H9 (cell line): ENCODE data around the gene GID8. TPM values are rescaled to one million over a fixed set of nuclear protein-coding genes. Genes with fewer than 3 reads are reported as not detected.

ENCODE experiments used
- DNase-seq: peaks from one replicate; pipeline ENCODE4 v3.0.0-alpha.2; 2017
- H2AFZ ChIP-seq: one replicate; pipeline ENCODE4 v1.6.1; 2013; ENCODE audit warnings: mild to moderate bottlenecking, low read length, control low read depth, moderate library complexity
- H2AK5ac ChIP-seq: 2 replicates; pipeline ENCODE4 v1.6.1; 2013; ENCODE audit warnings: low read length, control low read depth, mixed read lengths; ENCODE audit not compliant: insufficient read length
- H2BK120ac ChIP-seq: one replicate; pipeline ENCODE4 v1.6.1; 2013; ENCODE audit warnings: low read depth, mild to moderate bottlenecking, low read length, control low read depth, inconsistent platforms; ENCODE audit not compliant: poor library complexity, severe bottlenecking
- H2BK12ac ChIP-seq: 2 replicates; pipeline ENCODE4 v1.6.1; 2013; ENCODE audit warnings: low read length, control low read depth, mixed read lengths, low read depth; ENCODE audit not compliant: insufficient read length
- H2BK15ac ChIP-seq: 2 replicates; pipeline ENCODE4 v1.6.1; 2013; ENCODE audit warnings: low read depth, low read length, control low read depth
- H2BK20ac ChIP-seq: one replicate; pipeline ENCODE4 v1.6.1; 2013; ENCODE audit warnings: low read depth, mild to moderate bottlenecking, low read length, control low read depth, inconsistent platforms; ENCODE audit not compliant: poor library complexity, severe bottlenecking
- H2BK5ac ChIP-seq: 2 replicates; pipeline ENCODE4 v1.6.1; 2013; ENCODE audit warnings: low read length, control low read depth, mixed read lengths; ENCODE audit not compliant: insufficient read length
- H3K14ac ChIP-seq: 2 replicates; pipeline ENCODE4 v1.6.1; 2013; ENCODE audit warnings: low read length, control low read depth; ENCODE audit not compliant: insufficient read depth
- H3K18ac ChIP-seq: 2 replicates; pipeline ENCODE4 v1.6.1; 2013; ENCODE audit warnings: low read depth, mild to moderate bottlenecking, mixed read lengths, low read length, control low read depth; ENCODE audit not compliant: insufficient read length
- H3K23ac ChIP-seq: 2 replicates; pipeline ENCODE4 v1.6.1; 2013; ENCODE audit warnings: low read length, control low read depth, mixed read lengths, low read depth; ENCODE audit not compliant: insufficient read length
- H3K23me2 ChIP-seq: 2 replicates; pipeline ENCODE4 v1.6.1; 2013; ENCODE audit warnings: low read depth, mild to moderate bottlenecking, mixed read lengths, low read length, control low read depth; ENCODE audit not compliant: insufficient read length, poor library complexity, severe bottlenecking
- H3K27ac ChIP-seq: 2 replicates; pipeline ENCODE4 v1.5.1; 2013; ENCODE audit warnings: low read length, control low read depth, mixed read lengths, low read depth; ENCODE audit not compliant: insufficient read length
- H3K27me3 ChIP-seq: 2 replicates; pipeline ENCODE4 v1.6.1; 2013; ENCODE audit warnings: low read length, control low read depth, inconsistent platforms; ENCODE audit not compliant: insufficient read depth
- H3K4ac ChIP-seq: 2 replicates; pipeline ENCODE4 v1.6.1; 2013; ENCODE audit warnings: low read depth, mild to moderate bottlenecking, control low read depth, inconsistent platforms, low read length, moderate library complexity
- H3K4me1 ChIP-seq: 2 replicates; pipeline ENCODE4 v1.6.1; 2013; ENCODE audit warnings: low read length, control low read depth, inconsistent platforms; ENCODE audit not compliant: insufficient read depth
- H3K4me2 ChIP-seq: 2 replicates; pipeline ENCODE4 v1.6.1; 2013; ENCODE audit warnings: low read length, control low read depth, mixed read lengths; ENCODE audit not compliant: insufficient read length, insufficient read depth
- H3K56ac ChIP-seq: 2 replicates; pipeline ENCODE4 v1.6.1; 2013; ENCODE audit warnings: low read depth, mild to moderate bottlenecking, mixed read lengths, low read length, control low read depth; ENCODE audit not compliant: insufficient read length
- H3K79me1 ChIP-seq: 2 replicates; pipeline ENCODE4 v1.6.1; 2013; ENCODE audit warnings: low read depth, mild to moderate bottlenecking, moderate library complexity, low read length, control low read depth, inconsistent platforms; ENCODE audit not compliant: insufficient read depth, poor library complexity, severe bottlenecking
- H3K79me2 ChIP-seq: 2 replicates; pipeline ENCODE4 v1.6.1; 2013; ENCODE audit warnings: low read length, control low read depth, inconsistent platforms; ENCODE audit not compliant: insufficient read depth
- H3K9ac ChIP-seq: 2 replicates; pipeline ENCODE4 v1.6.1; 2013; ENCODE audit warnings: low read length, control low read depth, mixed read lengths; ENCODE audit not compliant: insufficient read length; ENCODE audit errors: extremely low read depth
- H3K9me3 ChIP-seq: one replicate; pipeline ENCODE4 v1.6.1; 2013; ENCODE audit warnings: low read depth, low read length, inconsistent platforms; ENCODE audit not compliant: control insufficient read depth
- H3T11ph ChIP-seq: one replicate; pipeline ENCODE4 v1.6.1; 2013; ENCODE audit warnings: mild to moderate bottlenecking, low read length, control low read depth, inconsistent platforms
- H4K20me1 ChIP-seq: one replicate; pipeline ENCODE4 v1.6.1; 2013; ENCODE audit not compliant: control insufficient read depth, insufficient read length, insufficient read depth
- H4K5ac ChIP-seq: 2 replicates; pipeline ENCODE4 v1.6.1; 2013; ENCODE audit warnings: low read depth, mild to moderate bottlenecking, mixed read lengths, low read length, control low read depth; ENCODE audit not compliant: insufficient read length
- H4K8ac ChIP-seq: replicated peaks from 2 replicates; pipeline ENCODE4 v1.6.1; 2013; ENCODE audit warnings: low read length, control low read depth, mixed read lengths, low read depth; ENCODE audit not compliant: insufficient read length
- H4K91ac ChIP-seq: 2 replicates; pipeline ENCODE4 v1.6.1; 2013; ENCODE audit warnings: low read depth, mild to moderate bottlenecking, moderate library complexity, mixed read lengths, low read length, control low read depth; ENCODE audit not compliant: insufficient read length
- H3K27ac Mint-ChIP-seq, 3 experiments: 2 replicates in 2 of 3; 3 replicates in 1 of 3; pipeline ENCODE4 v1.8.0; 2020 to 2021; ENCODE audit warnings: mixed read lengths in 3 of 3, mild to moderate bottlenecking in 1 of 3, moderate library complexity in 1 of 3
- H3K27me3 Mint-ChIP-seq: 2 replicates; pipeline ENCODE4 v1.8.0; 2021; ENCODE audit warnings: low read depth, mild to moderate bottlenecking, moderate library complexity, mixed read lengths
- H3K36me3 Mint-ChIP-seq, 3 experiments: 2 replicates in 2 of 3; 3 replicates in 1 of 3; pipeline ENCODE4 v1.8.0; 2020 to 2021; ENCODE audit warnings: low read depth in 3 of 3, mixed read lengths in 3 of 3; ENCODE audit not compliant: insufficient read depth in 1 of 3
- H3K4me1 Mint-ChIP-seq, 2 experiments: 2 replicates each; pipeline ENCODE4 v1.8.0; 2020; ENCODE audit warnings: mixed read lengths in 2 of 2
- H3K4me3 Mint-ChIP-seq, 2 experiments: 2 replicates in 1 of 2; 3 replicates in 1 of 2; pipeline ENCODE4 v1.8.0; 2020 to 2021; ENCODE audit warnings: mild to moderate bottlenecking in 2 of 2, mixed read lengths in 2 of 2, moderate library complexity in 1 of 2
- H3K9me3 Mint-ChIP-seq, 2 experiments: 2 replicates in 1 of 2; 3 replicates in 1 of 2; pipeline ENCODE4 v1.8.0; 2020; ENCODE audit warnings: mild to moderate bottlenecking in 2 of 2, mixed read lengths in 2 of 2, moderate library complexity in 1 of 2
- WGBS: extraction: QIAGEN DNeasy Blood & Tissue Kit; methylation state at CpG from one replicate; pipeline ENCODE4 v1.1.7; 2013; ENCODE audit warnings: missing lambda C conversion rate, low lambda C conversion rate, mixed read lengths; ENCODE audit not compliant: insufficient read length; ENCODE audit errors: extremely low coverage; 5-methylcytosine and 5-hydroxymethylcytosine counted together
- total RNA-seq: library from RNA; stranded (reverse); gene quantifications from 2 replicates; pipeline ENCODE4 v1.2.1, GENCODE V29; 2021
- TF ChIP-seq, protein P1 (sequence below): fragments of 200-600 bp; sonication (generic); conservative IDR thresholded peaks from 3 replicates; pipeline ENCODE4 v1.8.0; 2021; ENCODE audit warnings: antibody characterized with exemption, mild to moderate bottlenecking

Gene GID8
- total RNA-seq, 1 experiment from 2014 or later = 60.9 TPM

DNA sequence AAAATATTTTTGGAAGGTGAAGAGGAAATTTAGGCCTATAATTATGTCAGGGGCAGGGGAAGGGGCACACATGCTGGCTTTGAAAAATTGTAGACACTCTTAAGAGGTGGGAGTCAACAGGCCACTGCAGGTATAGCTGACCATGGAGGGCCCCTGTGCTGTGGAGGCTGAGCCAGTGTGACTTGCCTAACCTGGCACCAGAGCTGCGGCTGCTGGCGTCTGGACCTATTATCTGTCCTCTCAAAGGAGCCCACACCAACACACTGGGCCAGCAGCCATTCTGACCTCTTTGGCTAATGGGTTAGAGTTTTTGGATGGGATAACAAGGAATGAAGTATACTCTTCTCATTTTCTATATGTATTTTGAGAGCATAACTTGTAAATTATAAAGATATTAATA lies 4.5 kb downstream of the GID8 start:
- H3K9ac ChIP-seq = no peak overlapping the region
- H4K20me1 ChIP-seq = no peaks in the 10 kb centered on the region
- Mint-ChIP-seq H3K36me3 (peaks cover 45 to 76% (median 64%) of the 10 kb centered on the region in 3 experiments), H3K4me1 (peaks cover 10 to 16% of the 10 kb centered on the region in 2 experiments), H3K4me3 (no peak overlapping the region), H3K27ac (peak overlapping the region in 1 of 3 experiments; percentile 36; a peak in 1 of 7 replicates), H3K9me3 (no peaks in the 10 kb centered on the region), H3K27me3 (peaks cover 2% of the 10 kb centered on the region; the same call in 1 of the 2 replicates)
- H3K4ac ChIP-seq = no peak overlapping the region
- no peaks in the 10 kb centered on the region for H3K9me3 ChIP-seq
- H3T11ph ChIP-seq = no peak overlapping the region
- H4K91ac ChIP-seq = no peak overlapping the region
- no CpG with 5 or more reads among the region's 2 CpGs for WGBS
- TF ChIP-seq, protein P1, sequence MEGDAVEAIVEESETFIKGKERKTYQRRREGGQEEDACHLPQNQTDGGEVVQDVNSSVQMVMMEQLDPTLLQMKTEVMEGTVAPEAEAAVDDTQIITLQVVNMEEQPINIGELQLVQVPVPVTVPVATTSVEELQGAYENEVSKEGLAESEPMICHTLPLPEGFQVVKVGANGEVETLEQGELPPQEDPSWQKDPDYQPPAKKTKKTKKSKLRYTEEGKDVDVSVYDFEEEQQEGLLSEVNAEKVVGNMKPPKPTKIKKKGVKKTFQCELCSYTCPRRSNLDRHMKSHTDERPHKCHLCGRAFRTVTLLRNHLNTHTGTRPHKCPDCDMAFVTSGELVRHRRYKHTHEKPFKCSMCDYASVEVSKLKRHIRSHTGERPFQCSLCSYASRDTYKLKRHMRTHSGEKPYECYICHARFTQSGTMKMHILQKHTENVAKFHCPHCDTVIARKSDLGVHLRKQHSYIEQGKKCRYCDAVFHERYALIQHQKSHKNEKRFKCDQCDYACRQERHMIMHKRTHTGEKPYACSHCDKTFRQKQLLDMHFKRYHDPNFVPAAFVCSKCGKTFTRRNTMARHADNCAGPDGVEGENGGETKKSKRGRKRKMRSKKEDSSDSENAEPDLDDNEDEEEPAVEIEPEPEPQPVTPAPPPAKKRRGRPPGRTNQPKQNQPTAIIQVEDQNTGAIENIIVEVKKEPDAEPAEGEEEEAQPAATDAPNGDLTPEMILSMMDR = no peak
- no peak overlapping the region for H3K23ac ChIP-seq
- no peaks in the 10 kb centered on the region for H3K79me1 ChIP-seq
- H3K79me2 ChIP-seq = peaks cover 32% of the 10 kb centered on the region; the same call in 1 of the 2 replicates
- no peak overlapping the region for H2AK5ac ChIP-seq
- no peak overlapping the region for H4K8ac ChIP-seq
- no peak overlapping the region for H2BK15ac ChIP-seq
- no peaks in the 10 kb centered on the region; the same call in 1 of the 2 replicates for H3K4me1 ChIP-seq
- DNase-seq = no peak
- H4K5ac ChIP-seq = no peak overlapping the region
- H2BK12ac ChIP-seq = no peak overlapping the region
- no peak overlapping the region for H3K27ac ChIP-seq
- H2BK120ac ChIP-seq = no peak overlapping the region
- H3K56ac ChIP-seq = no peak overlapping the region
- no peaks in the 10 kb centered on the region for H3K23me2 ChIP-seq
- H3K4me2 ChIP-seq = no peak overlapping the region
- no peak overlapping the region for H3K14ac ChIP-seq
- H2BK20ac ChIP-seq = no peak overlapping the region
- H3K18ac ChIP-seq = no peak overlapping the region
- H2AFZ ChIP-seq = no peak overlapping the region
- H3K27me3 ChIP-seq = no peaks in the 10 kb centered on the region
- H2BK5ac ChIP-seq = no peak overlapping the region
